GM21825 (cell line): ENCODE data around the gene FOLR1.
"Not testable (repeated sequence)": the region's sequence is repeated elsewhere in the genome, so short reads cannot be mapped to it uniquely, and the experiment has no call there.

Experiments used
- ATAC-seq: cut with Tn5 transposase; IDR thresholded peaks from one replicate; pipeline ENCODE4 v1.9.1; 2021; ENCODE audit warnings: mild to moderate bottlenecking, moderate library complexity; ENCODE audit not compliant: unreplicated experiment

The FOLR1 gene

DNA sequence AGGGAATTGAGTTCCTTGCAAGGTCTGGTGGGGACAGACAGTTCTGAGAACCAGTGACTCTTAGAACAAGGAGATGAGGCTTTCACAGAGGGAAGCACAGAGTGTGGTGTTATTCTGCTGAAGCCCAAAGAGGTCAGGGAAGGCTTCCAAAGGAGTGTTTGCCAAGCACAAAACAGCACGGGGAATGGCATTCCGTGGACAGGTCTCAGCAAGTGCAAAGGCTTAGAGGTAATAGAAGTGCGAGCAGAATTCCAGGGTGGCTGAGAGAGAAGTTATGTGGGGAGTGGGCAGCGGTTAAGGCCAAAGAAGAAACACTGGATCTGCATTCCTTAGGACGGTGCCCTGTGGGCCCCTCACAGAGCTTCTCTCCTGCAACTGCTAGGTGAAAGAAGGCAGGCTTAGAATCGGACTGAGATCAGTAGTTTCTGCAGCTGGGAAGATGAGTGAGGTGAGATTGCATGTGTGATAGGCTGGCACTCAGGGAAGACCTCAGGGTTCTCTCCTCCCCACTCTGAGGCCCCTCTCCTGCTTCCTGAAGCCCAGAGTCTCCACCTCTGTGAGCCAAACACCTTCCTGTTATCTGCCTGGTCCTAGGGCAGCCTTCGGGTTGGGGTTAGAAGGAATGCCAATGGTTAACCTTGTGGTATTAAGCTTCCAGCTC lies 10.9 kb upstream of the FOLR1 start:
- not testable (repeated sequence) for ATAC-seq

DNA sequence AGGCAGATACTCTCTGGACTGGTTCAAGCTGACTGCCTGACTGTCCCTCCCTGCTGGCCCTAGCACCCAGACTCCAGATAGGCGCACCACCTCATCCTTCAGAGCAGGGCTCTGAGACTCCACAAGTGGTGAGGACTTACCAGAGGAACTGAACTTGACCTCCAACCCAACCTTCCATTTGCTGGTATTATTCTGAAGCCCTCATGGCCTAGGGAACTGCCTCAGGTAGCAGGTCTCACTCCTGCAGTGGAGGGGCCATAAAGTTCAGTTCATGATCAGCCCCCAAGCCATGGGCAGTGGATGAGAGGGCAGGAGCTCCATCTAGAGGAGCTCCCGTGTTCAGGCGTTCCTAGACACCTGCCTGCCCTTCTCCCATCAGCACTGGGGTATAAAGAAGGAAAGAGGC lies 10.4 kb upstream of the FOLR1 start:
- ATAC-seq = not testable (repeated sequence)

DNA sequence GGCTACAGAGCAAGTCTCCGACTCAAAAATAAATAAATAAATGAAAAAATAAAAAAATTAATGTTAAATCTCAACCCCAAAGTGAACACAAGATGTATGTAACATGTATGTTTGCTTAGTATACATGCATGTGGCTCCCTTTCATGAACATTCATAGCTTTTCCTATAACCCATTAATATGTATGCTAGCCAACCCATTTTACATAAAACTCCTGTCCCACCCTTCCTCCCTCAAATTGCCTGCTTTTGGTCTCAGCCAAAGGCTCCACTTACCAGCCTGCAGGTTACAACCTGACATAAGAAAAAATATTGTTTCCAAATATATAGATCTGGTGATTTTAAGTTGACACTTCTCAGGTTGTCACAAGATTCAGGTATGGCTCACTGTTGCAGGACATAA lies 3.7 kb upstream of the FOLR1 start:
- no peak for ATAC-seq

DNA sequence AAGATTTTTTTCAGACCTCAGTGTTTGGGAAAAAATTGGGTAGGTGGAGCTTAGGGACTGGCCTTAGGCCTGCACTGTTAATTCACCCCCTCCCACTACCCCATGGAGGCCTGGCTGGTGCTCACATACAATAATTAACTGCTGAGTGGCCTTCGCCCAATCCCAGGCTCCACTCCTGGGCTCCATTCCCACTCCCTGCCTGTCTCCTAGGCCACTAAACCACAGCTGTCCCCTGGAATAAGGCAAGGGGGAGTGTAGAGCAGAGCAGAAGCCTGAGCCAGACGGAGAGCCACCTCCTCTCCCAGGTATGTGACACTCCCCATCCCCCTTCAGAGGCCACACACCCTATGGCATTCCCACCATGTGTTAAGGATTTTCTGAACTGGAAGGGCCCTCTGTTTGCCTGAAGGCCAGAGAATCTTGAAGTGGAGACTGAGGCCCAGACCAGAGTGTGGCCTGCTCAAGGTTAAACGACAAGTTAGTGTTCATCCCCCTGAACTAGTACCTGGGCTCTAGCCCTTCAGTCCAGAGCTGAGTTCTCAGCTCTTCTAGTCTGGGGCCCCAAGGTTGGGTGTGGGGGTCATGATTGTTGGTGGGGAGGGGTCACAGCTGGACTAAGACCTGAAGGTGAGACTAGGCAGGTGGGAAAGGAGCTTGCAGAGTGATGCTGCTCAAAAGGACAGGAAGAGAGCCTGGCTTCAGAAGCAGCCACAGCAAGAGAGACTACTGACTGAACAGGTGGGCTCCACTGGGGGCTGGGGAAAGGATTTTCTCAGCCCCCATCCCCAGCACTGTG lies 2.3 kb upstream of the FOLR1 start:
- ATAC-seq = no peak

DNA sequence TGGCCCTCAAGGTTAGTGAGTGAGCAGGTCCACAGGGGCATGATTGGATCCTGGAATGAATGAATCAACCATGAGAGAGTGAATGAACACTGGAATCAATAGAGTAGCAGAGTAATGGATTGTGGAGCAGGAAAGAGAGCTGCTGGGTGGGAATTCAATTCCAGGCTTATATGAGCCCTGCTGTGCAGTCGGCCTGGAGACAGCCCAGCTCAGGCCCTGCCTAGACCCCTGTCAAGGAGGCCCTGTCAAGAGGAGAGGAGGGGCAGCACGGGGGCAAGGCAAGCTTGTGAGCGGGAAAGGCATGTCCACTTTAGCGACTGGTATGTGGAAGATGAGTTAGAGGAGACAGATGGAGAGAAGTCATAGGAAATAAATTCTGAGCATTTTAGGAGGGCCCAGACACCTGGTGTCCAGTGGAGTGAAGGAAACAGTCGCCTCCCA lies 1.3 kb upstream of the FOLR1 start:
- ATAC-seq = no peak

DNA sequence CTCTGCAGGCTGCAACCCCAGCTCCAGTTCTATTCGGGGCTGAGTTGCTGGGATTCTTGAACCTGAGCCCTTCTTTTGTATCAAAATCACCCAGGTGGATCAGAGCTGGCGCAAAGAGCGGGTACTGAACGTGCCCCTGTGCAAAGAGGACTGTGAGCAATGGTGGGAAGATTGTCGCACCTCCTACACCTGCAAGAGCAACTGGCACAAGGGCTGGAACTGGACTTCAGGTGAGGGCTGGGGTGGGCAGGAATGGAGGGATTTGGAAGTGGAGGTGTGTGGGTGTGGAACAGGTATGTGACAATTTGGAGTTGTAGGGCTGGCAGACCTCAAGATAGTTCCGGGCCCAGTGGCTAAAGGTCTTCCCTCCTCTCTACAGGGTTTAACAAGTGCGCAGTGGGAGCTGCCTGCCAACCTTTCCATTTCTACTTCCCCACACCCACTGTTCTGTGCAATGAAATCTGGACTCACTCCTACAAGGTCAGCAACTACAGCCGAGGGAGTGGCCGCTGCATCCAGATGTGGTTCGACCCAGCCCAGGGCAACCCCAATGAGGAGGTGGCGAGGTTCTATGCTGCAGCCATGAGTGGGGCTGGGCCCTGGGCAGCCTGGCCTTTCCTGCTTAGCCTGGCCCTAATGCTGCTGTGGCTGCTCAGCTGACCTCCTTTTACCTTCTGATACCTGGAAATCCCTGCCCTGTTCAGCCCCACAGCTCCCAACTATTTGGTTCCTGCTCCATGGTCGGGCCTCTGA lies 3.8 kb downstream of the FOLR1 start:
- no peak for ATAC-seq

DNA sequence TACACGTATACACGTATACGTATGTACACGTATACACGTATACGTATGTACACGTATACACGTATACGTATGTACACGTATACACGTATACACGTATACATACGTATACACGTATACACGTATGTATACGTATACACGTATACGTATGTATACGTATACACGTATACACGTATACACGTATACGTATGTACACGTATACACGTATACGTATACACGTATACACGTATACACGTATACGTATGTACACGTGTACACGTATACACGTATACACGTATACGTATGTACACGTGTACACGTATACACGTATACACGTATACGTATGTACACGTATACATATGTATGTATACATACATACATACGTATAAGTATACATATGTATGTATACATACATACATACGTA lies 9.5 kb downstream of the FOLR1 start:
- not testable (repeated sequence) for ATAC-seq

DNA sequence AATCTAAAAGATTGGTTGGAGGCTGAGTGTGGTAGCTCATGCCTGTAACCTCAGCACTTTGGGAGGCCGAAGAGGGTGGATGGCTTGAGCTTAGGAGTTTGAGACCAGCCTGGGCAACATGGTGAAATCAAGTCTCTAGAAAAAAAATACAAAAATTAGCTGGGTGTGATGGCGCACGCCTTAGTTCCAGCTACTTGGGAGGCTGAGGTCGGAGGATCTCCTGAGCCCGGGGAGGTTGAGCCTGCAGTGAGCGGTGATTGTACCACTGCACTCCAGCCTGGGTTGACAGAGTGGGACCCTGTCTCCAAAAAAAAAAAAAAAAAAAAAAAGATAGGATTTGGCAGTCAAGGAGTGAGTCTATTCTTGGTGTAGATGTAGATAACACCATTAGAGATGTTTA lies 10.6 kb downstream of the FOLR1 start:
- ATAC-seq = no peak

DNA sequence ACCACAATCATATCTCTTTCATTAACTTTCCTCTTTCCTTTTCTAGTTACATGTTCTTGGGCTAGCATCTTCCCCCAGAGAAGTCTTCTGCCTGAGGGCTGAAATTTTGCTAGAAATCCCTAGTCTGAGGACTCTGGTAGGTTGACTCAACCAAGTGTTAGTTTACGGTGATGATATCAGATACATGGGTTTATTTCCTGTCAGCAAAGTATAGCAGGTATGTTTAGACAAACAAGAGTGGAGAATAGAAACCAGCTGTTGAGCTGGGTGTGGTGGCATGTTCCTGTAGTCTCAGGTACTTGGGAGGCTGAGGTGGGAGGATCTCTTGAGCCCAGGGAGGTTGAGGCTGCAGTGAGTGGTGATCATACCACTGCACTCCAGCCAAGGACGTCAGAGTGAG lies 11.2 kb downstream of the FOLR1 start:
- no peak for ATAC-seq

DNA sequence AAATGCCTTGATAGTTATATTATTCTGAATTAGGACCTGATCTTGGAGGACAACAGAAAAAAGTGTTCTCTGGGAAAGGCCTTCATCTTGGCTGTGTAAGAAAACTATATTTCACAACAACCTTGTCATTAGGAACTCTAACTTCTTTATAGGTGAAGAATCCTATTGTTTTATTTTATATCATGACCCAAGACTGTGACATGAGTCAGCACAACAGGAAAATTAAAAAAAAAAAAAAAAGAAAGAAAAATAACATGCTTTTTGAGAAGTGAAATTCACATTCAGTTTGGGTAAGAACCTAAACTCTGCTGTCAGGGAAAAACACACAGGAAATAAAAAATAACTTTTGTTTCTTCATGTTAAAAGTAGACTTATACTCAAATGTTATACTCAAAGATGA lies 12.9 kb downstream of the FOLR1 start:
- ATAC-seq = no peak

DNA sequence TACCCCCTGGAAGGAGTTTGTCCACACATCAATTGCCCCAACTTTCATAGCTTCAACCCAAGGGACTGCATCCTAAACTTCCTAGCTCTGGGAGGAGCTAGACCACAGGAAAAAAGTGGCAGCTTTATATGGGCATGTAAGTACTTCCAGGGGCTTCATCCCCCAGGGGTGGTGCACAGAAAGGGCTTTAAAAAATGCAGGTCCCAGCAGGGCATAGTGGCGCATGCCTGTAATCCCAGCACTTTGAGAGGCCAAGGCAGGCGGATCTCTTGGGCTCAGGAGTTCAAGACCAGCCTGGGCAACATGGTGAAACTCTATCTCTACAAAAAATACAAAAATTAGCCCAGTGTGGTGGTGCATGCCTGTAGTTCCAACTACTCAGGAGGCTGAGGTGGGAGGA lies 14.9 kb downstream of the FOLR1 start:
- not testable (repeated sequence) for ATAC-seq

DNA sequence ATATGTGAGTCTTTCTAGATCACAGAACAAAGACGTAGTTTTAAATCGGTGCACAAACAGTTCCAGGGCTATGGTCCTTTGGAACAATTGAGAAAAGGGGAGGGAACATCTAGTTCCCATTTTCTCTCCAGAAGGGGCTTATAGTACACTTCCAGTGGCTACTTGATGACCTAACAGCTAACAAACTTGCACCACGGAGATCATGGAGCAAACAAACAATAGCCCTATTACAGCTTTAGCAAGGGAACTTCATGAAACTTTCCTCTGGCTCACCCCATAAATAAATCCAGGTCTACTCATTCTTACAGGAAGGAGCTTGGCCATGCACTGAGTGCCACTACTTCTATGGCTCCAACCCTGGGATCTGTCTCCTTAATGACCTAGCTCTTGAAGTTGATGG lies 16.3 kb downstream of the FOLR1 start:
- no peak for ATAC-seq

DNA sequence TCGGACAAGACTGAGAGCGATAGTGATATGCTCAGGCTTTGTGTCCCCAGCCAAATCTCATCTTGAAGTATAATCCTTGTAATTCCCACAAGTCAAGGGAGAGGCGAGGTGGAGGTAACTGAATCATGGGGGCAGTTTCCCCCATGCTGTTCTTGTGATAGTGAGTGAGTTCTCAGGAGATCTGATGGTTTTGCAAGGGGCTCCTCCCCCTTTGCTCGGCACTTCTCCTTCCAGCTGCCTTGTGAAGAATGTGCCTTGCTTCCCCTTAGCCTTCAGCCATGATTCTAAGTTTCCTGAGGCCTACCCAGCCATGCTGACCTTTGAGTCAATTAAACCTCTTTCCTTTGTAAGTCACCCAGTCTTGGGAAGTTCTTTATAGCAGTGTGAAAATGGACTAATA lies 17.2 kb downstream of the FOLR1 start:
- no peak for ATAC-seq

DNA sequence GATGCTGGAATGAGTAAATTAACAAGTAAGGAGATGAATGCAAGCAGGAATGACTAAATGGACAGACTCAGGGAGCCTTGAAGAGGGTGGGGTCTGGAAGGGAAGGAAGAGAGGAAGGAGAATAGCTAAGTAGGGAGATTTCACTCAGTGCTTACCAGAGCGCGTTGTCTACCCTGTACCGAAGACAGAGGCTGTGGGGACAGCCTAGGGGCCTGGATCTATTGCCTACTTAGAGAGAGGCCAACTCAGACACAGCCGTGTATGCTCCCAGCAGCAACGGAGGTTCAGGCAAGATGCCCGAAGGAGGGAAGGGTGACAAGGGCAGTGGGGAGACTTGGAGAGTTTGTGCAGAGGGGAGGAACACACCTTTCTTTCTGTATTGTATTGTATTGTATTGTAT lies 24.7 kb downstream of the FOLR1 start, which contains the start of gene FOLR2:
Gene FOLR2, plus strand, starts transcription at position 157 of the 400 bp plus-strand sequence. CDS start 1,791 bp downstream, outside the sequence.
- no peak for ATAC-seq

DNA sequence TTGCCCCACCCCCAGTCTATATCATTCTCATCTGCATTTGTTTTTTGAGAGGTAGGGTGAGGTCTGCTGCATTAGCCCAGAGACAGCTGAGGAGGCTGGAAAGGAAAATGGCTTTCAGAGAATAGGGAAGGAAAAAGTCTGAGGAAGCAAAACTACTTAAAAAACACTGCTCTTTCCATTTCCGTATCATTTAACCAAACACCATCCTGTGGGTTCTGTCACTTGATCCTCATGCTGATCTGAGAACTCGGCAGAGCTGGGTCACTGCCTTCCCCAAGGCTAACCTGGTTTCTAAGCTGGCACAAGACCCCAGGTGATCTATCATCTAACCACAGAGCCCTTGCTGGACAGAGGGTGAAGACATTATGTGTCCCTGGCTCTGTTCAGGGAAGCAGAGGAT lies 25.9 kb downstream of the FOLR1 start:
- ATAC-seq = no peak

DNA sequence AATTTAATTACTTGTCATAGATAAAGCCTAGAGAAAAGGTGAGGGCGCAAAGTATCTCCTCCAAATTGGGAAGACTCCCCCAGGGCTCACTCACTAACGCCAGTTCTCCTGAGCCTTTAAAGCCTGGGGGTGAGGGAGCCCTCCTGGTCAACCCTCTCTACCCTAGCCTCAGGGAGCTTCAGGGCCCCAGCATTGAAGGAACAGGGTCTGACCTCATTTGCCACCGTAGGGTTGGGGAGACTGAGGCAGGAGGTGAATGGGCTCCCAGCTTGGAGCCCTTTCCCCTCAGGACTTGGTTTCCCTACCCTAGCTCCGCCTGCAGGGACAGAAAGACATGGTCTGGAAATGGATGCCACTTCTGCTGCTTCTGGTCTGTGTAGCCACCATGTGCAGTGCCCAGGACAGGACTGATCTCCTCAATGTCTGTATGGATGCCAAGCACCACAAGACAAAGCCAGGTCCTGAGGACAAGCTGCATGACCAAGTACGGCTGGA lies 26.4 kb downstream of the FOLR1 start:
- ATAC-seq = no peak

DNA sequence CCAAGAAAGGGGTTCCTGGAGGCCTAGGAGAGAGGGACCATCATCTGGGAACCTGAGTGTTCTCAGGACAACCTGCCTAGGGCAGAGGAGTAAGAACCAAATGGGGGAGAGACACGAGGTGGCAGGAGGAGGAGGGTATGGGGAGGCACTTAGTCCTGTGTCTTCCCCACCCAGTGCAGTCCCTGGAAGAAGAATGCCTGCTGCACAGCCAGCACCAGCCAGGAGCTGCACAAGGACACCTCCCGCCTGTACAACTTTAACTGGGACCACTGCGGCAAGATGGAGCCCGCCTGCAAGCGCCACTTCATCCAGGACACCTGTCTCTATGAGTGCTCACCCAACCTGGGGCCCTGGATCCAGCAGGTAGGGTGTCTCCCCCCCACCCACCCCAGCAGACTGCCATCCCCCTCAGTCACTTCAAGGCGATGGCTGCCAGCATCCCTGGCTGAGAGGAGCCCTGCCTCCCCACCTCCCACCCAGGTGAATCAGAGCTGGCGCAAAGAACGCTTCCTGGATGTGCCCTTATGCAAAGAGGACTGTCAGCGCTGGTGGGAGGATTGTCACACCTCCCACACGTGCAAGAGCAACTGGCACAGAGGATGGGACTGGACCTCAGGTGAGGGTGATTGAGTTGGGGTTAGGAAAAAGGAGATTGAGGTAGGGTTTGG lies 28.9 kb downstream of the FOLR1 start:
- no peak for ATAC-seq

DNA sequence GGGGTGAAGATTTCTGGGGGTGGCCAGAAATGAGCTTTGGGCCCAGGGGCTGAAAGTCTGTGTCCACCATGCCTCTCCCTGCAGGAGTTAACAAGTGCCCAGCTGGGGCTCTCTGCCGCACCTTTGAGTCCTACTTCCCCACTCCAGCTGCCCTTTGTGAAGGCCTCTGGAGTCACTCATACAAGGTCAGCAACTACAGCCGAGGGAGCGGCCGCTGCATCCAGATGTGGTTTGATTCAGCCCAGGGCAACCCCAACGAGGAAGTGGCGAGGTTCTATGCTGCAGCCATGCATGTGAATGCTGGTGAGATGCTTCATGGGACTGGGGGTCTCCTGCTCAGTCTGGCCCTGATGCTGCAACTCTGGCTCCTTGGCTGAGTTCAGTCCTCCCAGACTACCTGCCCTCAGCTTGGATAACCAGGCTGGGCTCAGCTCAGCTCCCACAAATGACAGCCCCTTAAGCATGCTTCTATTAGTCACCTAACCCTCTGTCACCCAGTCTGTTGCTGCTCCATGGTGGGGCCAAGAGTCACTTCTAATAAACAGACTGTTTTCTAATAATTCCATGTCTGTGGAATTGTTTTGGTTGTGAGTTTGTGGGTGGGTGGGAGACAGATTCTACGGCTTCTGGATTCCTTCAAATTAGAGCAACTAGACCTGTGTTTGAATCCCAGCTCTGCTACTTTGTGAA lies 29.6 kb downstream of the FOLR1 start:
- no peak for ATAC-seq

DNA sequence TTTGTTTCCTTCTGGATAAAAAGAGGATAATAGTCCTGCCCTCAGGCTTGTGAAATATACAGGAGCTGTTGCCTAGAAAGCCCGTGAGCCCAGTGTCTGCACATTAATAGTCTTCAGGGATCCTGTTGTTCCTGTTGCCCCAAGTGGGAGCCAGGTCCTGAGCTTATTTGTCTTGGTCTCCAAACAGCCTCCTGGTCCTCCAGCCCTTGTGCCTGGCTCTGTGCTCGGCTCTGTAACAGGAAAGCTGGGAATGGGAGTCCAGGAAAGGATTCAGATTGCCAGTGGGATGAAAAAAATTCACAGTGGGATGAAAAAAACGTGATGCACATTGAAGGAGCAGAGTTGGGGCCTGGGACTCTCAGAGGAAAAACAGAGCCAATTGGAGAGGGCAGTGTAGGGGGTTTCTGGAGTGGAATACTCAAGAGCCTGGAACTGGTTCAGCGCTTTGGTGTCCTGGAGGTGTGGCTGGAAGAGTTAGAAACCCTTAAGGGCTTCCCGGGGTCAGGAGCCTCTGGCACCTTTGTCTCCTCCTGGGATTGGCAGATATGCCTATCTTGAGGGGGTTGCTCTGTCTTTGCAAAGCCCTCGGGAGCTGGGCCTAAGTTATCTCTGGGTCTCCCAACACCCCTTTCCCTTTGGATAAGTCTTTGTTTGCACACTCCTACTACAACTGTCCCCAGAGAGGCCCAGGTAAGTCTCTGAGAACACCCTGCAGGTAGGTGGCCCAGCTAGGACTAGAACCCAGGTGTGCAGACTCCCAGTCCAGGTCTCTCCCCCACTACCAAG lies 30.4 kb downstream of the FOLR1 start:
- no peak for ATAC-seq
